ENCODE data around the gene RGL1. TPM values are rescaled to one million over a fixed set of nuclear protein-coding genes. Genes with fewer than 3 reads are reported as not detected.

Gene RGL1
- total RNA-seq, 2 donors from 2014 or later = 1.7 to 2.2 TPM

GRCh38 chr1:183882335-183883167 is 77.6 kb downstream of the RGL1 start:
- H3K9me3 Mint-ChIP-seq = no peaks in the 10 kb centered on the region
- ATAC-seq (replicated peaks in 1 of 2) = no peak
- peaks cover 8% of the 10 kb centered on the region for H3K4me1 Mint-ChIP-seq (ENCODE audit: low read depth)

GRCh38 chr1:183883623-183884022 is 78.7 kb downstream of the RGL1 start:
- ATAC-seq (replicated peaks in 1 of 2) (no peak), DNase-seq (no peak)
- no peaks in the 10 kb centered on the region for H3K9me3 Mint-ChIP-seq
- H3K27ac Mint-ChIP-seq = no peak overlapping the region
- H3K27me3 Mint-ChIP-seq (ENCODE audit: low read depth) = no peaks in the 10 kb centered on the region
- peaks cover 16% of the 10 kb centered on the region for H3K4me1 Mint-ChIP-seq (ENCODE audit: low read depth)
- H3K36me3 Mint-ChIP-seq (ENCODE audit: insufficient read depth in 2 of 2) = no peaks in the 10 kb centered on the region
- no peak overlapping the region for H3K4me3 Mint-ChIP-seq

More at GRCh38 chr1:183882335-183883167, 77.6 kb downstream of the RGL1 start:
- Mint-ChIP-seq H3K27me3 (ENCODE audit: low read depth) (no peaks in the 10 kb centered on the region), H3K36me3 (ENCODE audit: insufficient read depth in 2 of 2) (no peaks in the 10 kb centered on the region), H3K4me3 (no peak overlapping the region), H3K27ac (no peak overlapping the region)
- DNase-seq = no peak

- no peaks in the 10 kb centered on the region for H3K36me3 Mint-ChIP-seq (ENCODE audit: insufficient read depth in 2 of 2)
- ATAC-seq (replicated peaks in 1 of 2) = no peak
These were observed 79.6 kb downstream of the RGL1 start for GRCh38 chr1:183884526-183884925.

GRCh38 chr1:183885142-183885735 is 80.3 kb downstream of the RGL1 start:
- no peak overlapping the region for H3K27ac Mint-ChIP-seq
- no peaks in the 10 kb centered on the region for H3K9me3 Mint-ChIP-seq
- H3K4me1 Mint-ChIP-seq (ENCODE audit: low read depth) = peaks cover 25% of the 10 kb centered on the region
- H3K27me3 Mint-ChIP-seq (ENCODE audit: low read depth) = no peaks in the 10 kb centered on the region
- DNase-seq = no peak
- no peak for ATAC-seq (replicated peaks in 1 of 2)
- no peak overlapping the region for H3K4me3 Mint-ChIP-seq
- no peaks in the 10 kb centered on the region for H3K36me3 Mint-ChIP-seq (ENCODE audit: insufficient read depth in 2 of 2)

More at GRCh38 chr1:183884526-183884925, 79.6 kb downstream of the RGL1 start:
- Mint-ChIP-seq H3K27me3 (ENCODE audit: low read depth) (no peaks in the 10 kb centered on the region), H3K9me3 (no peaks in the 10 kb centered on the region), H3K4me1 (ENCODE audit: low read depth) (peaks cover 25% of the 10 kb centered on the region), H3K27ac (no peak overlapping the region), H3K4me3 (no peak overlapping the region)
- DNase-seq = no peak

GRCh38 chr1:183886083-183886828 is 81.3 kb downstream of the RGL1 start:
- Mint-ChIP-seq H3K4me3 (no peak overlapping the region), H3K27ac (no peak overlapping the region), H3K4me1 (ENCODE audit: low read depth) (peaks cover 25% of the 10 kb centered on the region), H3K36me3 (ENCODE audit: insufficient read depth in 2 of 2) (no peaks in the 10 kb centered on the region), H3K27me3 (ENCODE audit: low read depth) (no peaks in the 10 kb centered on the region), H3K9me3 (no peaks in the 10 kb centered on the region)
- DNase-seq = no peak
- ATAC-seq (replicated peaks in 1 of 2) = no peak

- peaks cover 25% of the 10 kb centered on the region for H3K4me1 Mint-ChIP-seq (ENCODE audit: low read depth)
- no peak overlapping the region for H3K27ac Mint-ChIP-seq
- H3K27me3 Mint-ChIP-seq (ENCODE audit: low read depth) = no peaks in the 10 kb centered on the region
- DNase-seq (no peak), ATAC-seq (replicated peaks in 1 of 2) (no peak)
- no peaks in the 10 kb centered on the region for H3K9me3 Mint-ChIP-seq
- H3K4me3 Mint-ChIP-seq = no peak overlapping the region
- H3K36me3 Mint-ChIP-seq (ENCODE audit: insufficient read depth in 2 of 2) = no peaks in the 10 kb centered on the region
These were observed 81.9 kb downstream of the RGL1 start for GRCh38 chr1:183886853-183887252.

- DNase-seq (no peak), ATAC-seq (replicated peaks in 1 of 2) (no peak)
- Mint-ChIP-seq H3K27me3 (ENCODE audit: low read depth) (no peaks in the 10 kb centered on the region), H3K4me1 (ENCODE audit: low read depth) (peaks cover 25% of the 10 kb centered on the region), H3K27ac (peak overlapping the region; percentile 68), H3K9me3 (no peaks in the 10 kb centered on the region), H3K36me3 (ENCODE audit: insufficient read depth in 2 of 2) (no peaks in the 10 kb centered on the region), H3K4me3 (peak overlapping the region; percentile 9 to 42)
These were observed 83.2 kb downstream of the RGL1 start for GRCh38 chr1:183887826-183888819.

GRCh38 chr1:183889095-183889494 is 84.2 kb downstream of the RGL1 start:
- H3K4me1 Mint-ChIP-seq (ENCODE audit: low read depth) = peaks cover 25% of the 10 kb centered on the region
- ATAC-seq (replicated peaks in 1 of 2) = no peak
- no peak overlapping the region for H3K27ac Mint-ChIP-seq
- no peaks in the 10 kb centered on the region for H3K9me3 Mint-ChIP-seq
- no peaks in the 10 kb centered on the region for H3K36me3 Mint-ChIP-seq (ENCODE audit: insufficient read depth in 2 of 2)
- DNase-seq = no peak
- H3K27me3 Mint-ChIP-seq (ENCODE audit: low read depth) = no peaks in the 10 kb centered on the region
- no peak overlapping the region for H3K4me3 Mint-ChIP-seq

- ATAC-seq (replicated peaks in 1 of 2) = no peak
These were observed 86.4 kb downstream of the RGL1 start for GRCh38 chr1:183891158-183891856.

GRCh38 chr1:183892351-183892793 is 87.5 kb downstream of the RGL1 start:
- H3K27ac Mint-ChIP-seq = no peak overlapping the region
- no peaks in the 10 kb centered on the region for H3K36me3 Mint-ChIP-seq (ENCODE audit: insufficient read depth in 2 of 2)
- H3K4me1 Mint-ChIP-seq (ENCODE audit: low read depth) = peaks cover 41% of the 10 kb centered on the region
- no peaks in the 10 kb centered on the region for H3K27me3 Mint-ChIP-seq (ENCODE audit: low read depth)
- H3K9me3 Mint-ChIP-seq = no peaks in the 10 kb centered on the region
- DNase-seq (no peak), ATAC-seq (replicated peaks in 1 of 2) (no peak)
- no peak overlapping the region for H3K4me3 Mint-ChIP-seq

More at GRCh38 chr1:183891158-183891856, 86.4 kb downstream of the RGL1 start:
- H3K9me3 Mint-ChIP-seq = no peaks in the 10 kb centered on the region
- no peak overlapping the region for H3K27ac Mint-ChIP-seq
- no peaks in the 10 kb centered on the region for H3K27me3 Mint-ChIP-seq (ENCODE audit: low read depth)
- H3K4me3 Mint-ChIP-seq = no peak overlapping the region
- no peak for DNase-seq
- H3K4me1 Mint-ChIP-seq (ENCODE audit: low read depth) = peaks cover 36% of the 10 kb centered on the region
- H3K36me3 Mint-ChIP-seq (ENCODE audit: insufficient read depth in 2 of 2) = no peaks in the 10 kb centered on the region

- no peak for DNase-seq
- Mint-ChIP-seq H3K4me3 (no peak overlapping the region), H3K27ac (no peak overlapping the region), H3K4me1 (ENCODE audit: low read depth) (peaks cover 28% of the 10 kb centered on the region), H3K36me3 (ENCODE audit: insufficient read depth in 2 of 2) (no peaks in the 10 kb centered on the region), H3K9me3 (no peaks in the 10 kb centered on the region), H3K27me3 (ENCODE audit: low read depth) (no peaks in the 10 kb centered on the region)
- ATAC-seq (replicated peaks in 1 of 2) = no peak
These were observed 88.8 kb downstream of the RGL1 start for GRCh38 chr1:183893561-183894289.

All from activated T-cell treated with anti-CD3 and anti-CD28 coated beads, Interleukin-2, amount 50 U/mL, for 72 hours (primary cell).